Measurements from ENCODE around the gene KCNIP1. TPM values are rescaled to one million over a fixed set of nuclear protein-coding genes. Genes with fewer than 3 reads are reported as not detected.

Gene KCNIP1
- total RNA-seq, 1 experiment from 2014 or later, result not detected

DNA sequence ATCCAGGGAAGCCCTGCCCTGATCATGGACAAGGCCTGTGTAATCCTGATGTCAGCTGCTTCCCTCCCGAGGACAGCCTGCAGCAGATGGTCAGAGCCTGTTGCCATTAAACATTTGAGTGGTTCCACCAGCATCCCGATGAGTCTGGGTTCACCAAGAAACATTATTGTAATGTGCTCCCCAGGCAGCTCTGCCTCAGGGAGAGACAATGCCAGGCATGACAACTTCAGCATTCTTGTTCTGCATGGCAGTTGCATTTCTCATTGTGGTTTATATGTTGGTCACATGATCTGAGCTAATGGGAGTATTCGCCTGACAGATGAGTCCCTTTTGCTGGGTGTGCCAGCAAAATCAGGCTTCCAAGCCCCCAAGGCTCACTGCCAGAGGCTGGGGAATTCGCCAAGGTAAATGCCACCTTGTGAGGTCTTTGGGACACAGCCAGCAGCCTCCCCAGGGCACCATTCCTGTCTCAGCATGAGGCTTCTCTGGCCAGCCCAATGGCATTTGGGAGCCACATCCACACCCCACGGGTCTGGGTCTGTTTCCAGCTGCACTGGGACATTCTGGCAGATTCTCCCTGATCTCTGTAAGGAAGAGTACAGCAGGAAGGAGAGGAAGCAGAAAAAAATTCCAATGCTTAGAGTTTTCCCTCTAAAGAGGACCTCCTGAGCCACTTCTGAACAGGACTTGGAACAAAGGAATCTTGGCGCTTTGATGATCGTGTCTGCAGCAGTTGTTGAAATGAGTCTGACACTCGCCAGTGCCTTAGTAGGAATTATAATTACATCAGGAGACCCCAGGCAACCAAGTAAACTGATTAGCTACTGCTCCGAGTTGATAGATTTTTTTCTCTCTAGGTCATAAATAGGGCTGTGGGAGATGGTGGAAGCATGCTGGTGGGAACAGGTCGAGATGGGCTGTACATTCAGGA lies 18.7 kb downstream of the KCNIP1 start:
- intact Hi-C loops (cut with micrococcal nuclease; ENCODE audit: unreplicated experiment), result no loop called here
- TF ChIP-seq, protein P1, sequence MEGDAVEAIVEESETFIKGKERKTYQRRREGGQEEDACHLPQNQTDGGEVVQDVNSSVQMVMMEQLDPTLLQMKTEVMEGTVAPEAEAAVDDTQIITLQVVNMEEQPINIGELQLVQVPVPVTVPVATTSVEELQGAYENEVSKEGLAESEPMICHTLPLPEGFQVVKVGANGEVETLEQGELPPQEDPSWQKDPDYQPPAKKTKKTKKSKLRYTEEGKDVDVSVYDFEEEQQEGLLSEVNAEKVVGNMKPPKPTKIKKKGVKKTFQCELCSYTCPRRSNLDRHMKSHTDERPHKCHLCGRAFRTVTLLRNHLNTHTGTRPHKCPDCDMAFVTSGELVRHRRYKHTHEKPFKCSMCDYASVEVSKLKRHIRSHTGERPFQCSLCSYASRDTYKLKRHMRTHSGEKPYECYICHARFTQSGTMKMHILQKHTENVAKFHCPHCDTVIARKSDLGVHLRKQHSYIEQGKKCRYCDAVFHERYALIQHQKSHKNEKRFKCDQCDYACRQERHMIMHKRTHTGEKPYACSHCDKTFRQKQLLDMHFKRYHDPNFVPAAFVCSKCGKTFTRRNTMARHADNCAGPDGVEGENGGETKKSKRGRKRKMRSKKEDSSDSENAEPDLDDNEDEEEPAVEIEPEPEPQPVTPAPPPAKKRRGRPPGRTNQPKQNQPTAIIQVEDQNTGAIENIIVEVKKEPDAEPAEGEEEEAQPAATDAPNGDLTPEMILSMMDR (IDR thresholded peaks at IDR 0.05; ENCODE audit: unreplicated experiment), result no peak
- no TSS peak for BruUV-seq (replicated peaks)
- no peaks in the 10 kb centered on the region for H3K9me3 Mint-ChIP-seq (ENCODE audit: low read depth, unreplicated experiment)
- no peak overlapping the region for H3K4me3 Mint-ChIP-seq (ENCODE audit: low read depth, unreplicated experiment)
- H3K4me1 Mint-ChIP-seq (ENCODE audit: low read depth, unreplicated experiment), result peaks cover 18% of the 10 kb centered on the region
- CTCF ChIA-PET, result no interaction called here
- no peaks in the 10 kb centered on the region for H3K36me3 Mint-ChIP-seq (ENCODE audit: insufficient read depth, unreplicated experiment)
- no peak for DNase-seq
- peaks cover 36% of the 10 kb centered on the region for H3K27me3 Mint-ChIP-seq (ENCODE audit: unreplicated experiment)
- H3K27ac Mint-ChIP-seq (ENCODE audit: unreplicated experiment), result no peak overlapping the region

DNA sequence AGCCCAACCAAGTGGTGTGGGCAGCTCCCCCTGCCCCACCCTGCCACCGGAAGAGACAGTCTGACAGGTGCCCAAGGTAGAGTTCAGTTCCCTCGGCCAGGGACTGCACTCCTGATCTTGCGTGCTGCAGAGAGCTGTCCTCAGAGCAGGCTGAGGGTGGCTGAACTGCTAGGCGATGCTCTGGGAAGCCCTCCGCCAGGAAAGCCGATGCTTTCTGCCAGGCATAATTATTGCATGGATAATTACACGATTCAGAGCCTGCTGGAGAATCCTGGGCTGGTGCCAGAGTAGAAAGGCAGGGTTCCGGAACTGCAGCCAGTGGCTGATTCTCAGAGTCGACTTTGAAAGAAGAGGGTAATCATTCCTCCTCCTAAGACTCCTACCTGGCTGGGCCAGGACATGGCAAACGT lies 19.3 kb downstream of the KCNIP1 start:
- intact Hi-C loops (cut with micrococcal nuclease; ENCODE audit: unreplicated experiment), result no loop called here
- H3K4me3 Mint-ChIP-seq (ENCODE audit: low read depth, unreplicated experiment), result no peak overlapping the region
- TF ChIP-seq, protein P1 (IDR thresholded peaks at IDR 0.05; ENCODE audit: unreplicated experiment), result no peak
- H3K27me3 Mint-ChIP-seq (ENCODE audit: unreplicated experiment), result peaks cover 36% of the 10 kb centered on the region
- no peak for DNase-seq
- BruUV-seq (replicated peaks), result no TSS peak
- CTCF ChIA-PET, result no interaction called here
- no peak overlapping the region for H3K27ac Mint-ChIP-seq (ENCODE audit: unreplicated experiment)
- H3K36me3 Mint-ChIP-seq (ENCODE audit: insufficient read depth, unreplicated experiment), result no peaks in the 10 kb centered on the region
- no peaks in the 10 kb centered on the region for H3K9me3 Mint-ChIP-seq (ENCODE audit: low read depth, unreplicated experiment)
- H3K4me1 Mint-ChIP-seq (ENCODE audit: low read depth, unreplicated experiment), result peaks cover 18% of the 10 kb centered on the region

DNA sequence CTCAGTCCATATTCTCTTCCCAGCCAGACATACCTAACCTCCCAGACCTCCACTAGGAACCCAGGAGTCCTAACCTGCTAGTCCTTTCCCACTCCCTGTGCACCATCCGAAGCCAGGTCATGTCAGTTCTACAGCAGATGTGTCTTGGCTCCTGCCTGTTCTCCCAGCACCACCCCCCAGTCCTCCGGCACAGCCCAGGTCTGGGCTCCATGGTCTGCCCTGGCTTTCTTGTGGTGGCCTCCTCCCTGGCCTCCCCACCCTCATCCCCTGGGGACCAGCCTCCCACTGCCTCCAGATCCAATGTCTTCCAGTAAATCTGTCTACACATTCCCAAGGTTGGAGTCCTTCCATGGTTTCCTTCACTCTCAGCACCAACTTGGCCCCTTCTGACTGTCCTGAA lies 20.0 kb downstream of the KCNIP1 start:
- TF ChIP-seq, protein P1 (IDR thresholded peaks at IDR 0.05; ENCODE audit: unreplicated experiment), result no peak
- intact Hi-C loops (cut with micrococcal nuclease; ENCODE audit: unreplicated experiment), result no loop called here
- BruUV-seq (replicated peaks), result no TSS peak
- Mint-ChIP-seq H3K9me3 (ENCODE audit: low read depth, unreplicated experiment) (no peaks in the 10 kb centered on the region), H3K4me1 (ENCODE audit: low read depth, unreplicated experiment) (peaks cover 18% of the 10 kb centered on the region), H3K36me3 (ENCODE audit: insufficient read depth, unreplicated experiment) (no peaks in the 10 kb centered on the region), H3K27ac (ENCODE audit: unreplicated experiment) (no peak overlapping the region), H3K4me3 (ENCODE audit: low read depth, unreplicated experiment) (no peak overlapping the region), H3K27me3 (ENCODE audit: unreplicated experiment) (peaks cover 36% of the 10 kb centered on the region)
- DNase-seq, result no peak
- CTCF ChIA-PET, result no interaction called here

DNA sequence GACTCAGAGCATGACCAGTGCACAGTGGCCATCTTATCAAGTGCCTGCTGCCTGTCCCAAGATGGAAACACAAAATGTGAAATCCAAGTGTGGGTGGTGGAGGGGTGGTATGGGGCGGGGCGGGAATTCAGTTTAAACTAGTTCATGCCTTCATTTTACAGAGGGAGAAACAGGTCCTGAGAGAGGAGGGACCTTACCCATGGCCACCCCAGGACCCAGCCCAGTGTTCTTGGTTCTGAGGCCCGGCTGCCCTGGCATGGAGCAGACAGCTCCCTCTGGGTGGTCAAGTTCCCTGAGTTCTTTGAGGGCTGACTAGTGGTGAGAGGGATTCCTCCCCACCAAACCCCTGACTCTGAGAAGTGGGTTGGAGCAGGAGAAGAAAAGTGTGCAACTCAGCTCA lies 20.8 kb downstream of the KCNIP1 start:
- CTCF ChIA-PET, result no interaction called here

More for the DNA sequence above, 20.8 kb downstream of the KCNIP1 start:
- Mint-ChIP-seq H3K4me1 (ENCODE audit: low read depth, unreplicated experiment) (peaks cover 18% of the 10 kb centered on the region), H3K27ac (ENCODE audit: unreplicated experiment) (no peak overlapping the region), H3K36me3 (ENCODE audit: insufficient read depth, unreplicated experiment) (no peaks in the 10 kb centered on the region), H3K4me3 (ENCODE audit: low read depth, unreplicated experiment) (no peak overlapping the region), H3K9me3 (ENCODE audit: low read depth, unreplicated experiment) (no peaks in the 10 kb centered on the region), H3K27me3 (ENCODE audit: unreplicated experiment) (peaks cover 36% of the 10 kb centered on the region)
- no TSS peak for BruUV-seq (replicated peaks)
- intact Hi-C loops (cut with micrococcal nuclease; ENCODE audit: unreplicated experiment), result no loop called here
- DNase-seq, result no peak
- TF ChIP-seq, protein P1 (IDR thresholded peaks at IDR 0.05; ENCODE audit: unreplicated experiment), result no peak
